ENCODE measurements around the gene LEMD1.

LEMD1 gene

GRCh38 chr1:205442051-205442725 is 20.3 kb upstream of the LEMD1 start:
- H3F3A ChIP-seq (ENCODE audit: insufficient read depth): no peaks in the 10 kb centered on the region
- no peaks in the 10 kb centered on the region for H3K27me3 ChIP-seq (ENCODE audit: low read length)
- H3K9me3 ChIP-seq (ENCODE audit: insufficient read depth, low read length): no peaks in the 10 kb centered on the region
- no peaks in the 10 kb centered on the region for H4K20me1 ChIP-seq (ENCODE audit: low read depth, low read length)
- H3K9ac ChIP-seq (ENCODE audit: low read length): no peak overlapping the region
- H2AFZ ChIP-seq (ENCODE audit: low read depth, low read length, severe bottlenecking): no peak overlapping the region
- H3K79me2 ChIP-seq (ENCODE audit: insufficient read depth, low read length): no peaks in the 10 kb centered on the region
- H3K36me3 ChIP-seq (ENCODE audit: low read length): no peaks in the 10 kb centered on the region
- H3K4me2 ChIP-seq (ENCODE audit: low read depth, low read length, poor library complexity, severe bottlenecking): no peak overlapping the region
- TF ChIP-seq EZH2phosphoT487 (conservative IDR thresholded peaks at IDR 0.05; ENCODE audit: low read length): no peak
- no peak for TF ChIP-seq CTCF (IDR thresholded peaks at IDR 0.05; ENCODE audit: insufficient read depth, low read length, poor library complexity, severe bottlenecking)
- H3K27ac ChIP-seq (ENCODE audit: low read depth, low read length): no peak overlapping the region
- H3K9me2 ChIP-seq (replicated peaks; ENCODE audit: insufficient read depth, low read length): no peaks in the 10 kb centered on the region
- no peak overlapping the region for H3K4me3 ChIP-seq (ENCODE audit: insufficient read depth, low read length, poor library complexity, severe bottlenecking)

- TF ChIP-seq CTCF (IDR thresholded peaks at IDR 0.05; ENCODE audit: insufficient read depth, low read length, poor library complexity, severe bottlenecking) (no peak), EZH2phosphoT487 (conservative IDR thresholded peaks at IDR 0.05; ENCODE audit: low read length) (no peak)
- Histone ChIP-seq H3K27ac (ENCODE audit: low read depth, low read length) (no peak overlapping the region), H2AFZ (ENCODE audit: low read depth, low read length, severe bottlenecking) (no peak overlapping the region), H3K9me2 (replicated peaks; ENCODE audit: insufficient read depth, low read length) (no peaks in the 10 kb centered on the region), H3K4me3 (ENCODE audit: insufficient read depth, low read length, poor library complexity, severe bottlenecking) (no peak overlapping the region), H3K36me3 (ENCODE audit: low read length) (no peaks in the 10 kb centered on the region), H3K79me2 (ENCODE audit: insufficient read depth, low read length) (no peaks in the 10 kb centered on the region), H3F3A (ENCODE audit: insufficient read depth) (no peaks in the 10 kb centered on the region), H4K20me1 (ENCODE audit: low read depth, low read length) (no peaks in the 10 kb centered on the region), H3K27me3 (ENCODE audit: low read length) (no peaks in the 10 kb centered on the region), H3K9me3 (ENCODE audit: insufficient read depth, low read length) (no peaks in the 10 kb centered on the region), H3K9ac (ENCODE audit: low read length) (no peak overlapping the region), H3K4me2 (ENCODE audit: low read depth, low read length, poor library complexity, severe bottlenecking) (peak overlapping the region; percentile 33)
These were observed 19.8 kb upstream of the LEMD1 start for GRCh38 chr1:205441716-205442050.

- peak overlapping the region; percentile 75 for H2AFZ ChIP-seq (ENCODE audit: low read depth, low read length, severe bottlenecking)
- H3K79me2 ChIP-seq (ENCODE audit: insufficient read depth, low read length): no peaks in the 10 kb centered on the region
- peak overlapping the region; percentile 33 for H3K4me2 ChIP-seq (ENCODE audit: low read depth, low read length, poor library complexity, severe bottlenecking)
- TF ChIP-seq CTCF (IDR thresholded peaks at IDR 0.05; ENCODE audit: insufficient read depth, low read length, poor library complexity, severe bottlenecking) (no peak), EZH2phosphoT487 (conservative IDR thresholded peaks at IDR 0.05; ENCODE audit: low read length) (no peak)
- no peaks in the 10 kb centered on the region for H4K20me1 ChIP-seq (ENCODE audit: low read depth, low read length)
- no peaks in the 10 kb centered on the region for H3K27me3 ChIP-seq (ENCODE audit: low read length)
- H3K36me3 ChIP-seq (ENCODE audit: low read length): no peaks in the 10 kb centered on the region
- H3K9ac ChIP-seq (ENCODE audit: low read length): no peak overlapping the region
- no peak overlapping the region for H3K4me3 ChIP-seq (ENCODE audit: insufficient read depth, low read length, poor library complexity, severe bottlenecking)
- H3F3A ChIP-seq (ENCODE audit: insufficient read depth): no peaks in the 10 kb centered on the region
- no peaks in the 10 kb centered on the region for H3K9me3 ChIP-seq (ENCODE audit: insufficient read depth, low read length)
- H3K9me2 ChIP-seq (replicated peaks; ENCODE audit: insufficient read depth, low read length): no peaks in the 10 kb centered on the region
- no peak overlapping the region for H3K27ac ChIP-seq (ENCODE audit: low read depth, low read length)
These were observed 19.4 kb upstream of the LEMD1 start for GRCh38 chr1:205441318-205441633.
